Measurements from ENCODE around the gene NME7.

DNA sequence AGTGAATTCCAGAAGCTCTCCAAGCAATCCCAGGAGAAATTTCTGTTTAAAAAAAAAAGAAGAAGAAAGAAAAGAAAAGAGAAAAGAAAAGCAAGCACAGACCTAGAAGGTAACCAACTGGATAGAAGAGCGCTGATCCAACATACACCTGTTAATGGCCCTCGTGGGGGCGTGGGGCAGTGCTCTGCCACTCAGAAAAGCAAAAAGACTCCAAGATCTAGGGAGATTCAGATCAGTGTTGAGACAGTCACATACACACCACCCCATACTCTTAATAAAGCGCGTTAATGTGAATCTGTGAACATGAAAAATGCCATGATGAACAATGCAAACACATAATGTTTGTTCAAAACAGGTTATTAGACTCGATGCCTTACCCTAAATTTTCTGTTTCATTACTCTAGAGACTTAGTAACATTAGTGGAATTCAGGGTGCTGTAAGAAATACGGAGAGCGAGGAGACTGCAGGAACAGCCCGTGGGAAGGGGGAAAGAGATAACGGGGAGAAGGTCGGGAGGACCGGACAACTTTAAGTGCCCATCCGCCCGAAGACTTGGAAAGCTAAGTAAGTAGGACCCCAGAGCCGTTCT, 406 bp downstream of the NME7 start:
- TF ChIP-seq EZH2 (IDR thresholded peaks at IDR 0.05) (no peak), CTCF (IDR thresholded peaks at IDR 0.05) (no peak), EZH2phosphoT487 (IDR thresholded peaks at IDR 0.05) (no peak)
